ENCODE results near the gene GDPD1.
"Not testable (repeated sequence)": the region's sequence is repeated elsewhere in the genome, so short reads cannot be mapped to it uniquely, and the experiment has no call there.

GDPD1 gene

DNA sequence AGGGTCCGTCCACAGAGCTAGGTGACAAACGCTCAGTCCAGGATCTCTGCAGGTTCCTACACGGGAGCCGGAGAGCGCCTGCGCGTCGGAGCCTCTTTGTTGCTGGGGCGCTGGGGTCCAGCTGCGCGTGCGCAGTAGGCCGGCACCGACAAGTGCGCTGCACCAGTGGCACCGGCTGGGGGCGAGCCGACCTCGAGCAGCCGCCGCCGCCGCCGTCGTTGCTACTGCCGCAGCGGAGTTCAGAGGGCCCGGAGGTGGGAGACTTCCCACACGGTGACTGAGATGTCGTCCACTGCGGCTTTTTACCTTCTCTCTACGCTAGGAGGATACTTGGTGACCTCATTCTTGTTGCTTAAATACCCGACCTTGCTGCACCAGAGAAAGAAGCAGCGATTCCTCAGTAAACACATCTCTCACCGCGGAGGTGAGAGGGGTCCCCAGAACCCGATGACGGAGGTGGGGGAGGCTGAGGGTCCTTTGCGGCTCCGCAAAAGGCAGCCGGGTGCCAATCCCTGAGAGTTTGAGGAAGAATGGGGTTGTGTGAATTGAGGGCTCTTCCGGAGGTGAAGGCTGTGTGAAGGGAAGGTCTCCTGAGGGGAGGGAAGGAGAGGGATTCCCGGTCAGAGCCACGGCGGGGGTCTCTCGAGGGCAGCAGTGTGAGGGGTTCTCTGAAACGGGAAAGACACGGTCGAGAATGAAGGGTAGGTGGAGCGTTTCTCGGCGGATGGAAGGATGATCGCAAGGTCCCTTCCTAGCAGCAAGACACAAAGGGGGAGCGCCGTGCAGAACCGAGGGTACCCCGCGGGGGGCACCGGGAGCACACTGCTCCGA is at the start of gene GDPD1:
Gene GDPD1, plus strand, starts transcription at position 184 of the 831 bp plus-strand sequence. Its CDS starts 99 bp downstream, at position 283.
- DNase-seq = peak; percentile 85

- DNase-seq = no peak
Observed at GRCh38 chr17:59172436-59173004, 47.8 kb upstream of the GDPD1 start.

DNA sequence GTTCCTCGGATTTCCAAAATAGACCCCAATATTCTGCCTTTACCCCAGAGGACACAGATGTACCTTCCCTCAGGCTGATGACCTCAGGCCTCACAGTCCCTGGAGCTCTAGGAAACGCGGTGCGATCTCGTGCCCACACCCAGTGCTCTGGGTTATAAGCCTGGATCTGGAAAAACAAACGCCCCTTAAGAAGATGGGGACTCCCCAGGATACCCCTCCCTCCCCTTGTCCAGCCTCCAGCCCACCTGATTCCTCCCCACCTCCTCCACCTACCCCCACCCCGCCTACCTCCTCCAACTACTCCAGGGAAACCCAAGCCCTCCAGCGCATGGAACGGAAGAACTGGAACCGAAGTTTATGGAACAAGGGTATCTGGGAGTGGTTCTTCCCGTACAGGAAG is 45.6 kb upstream of the GDPD1 start:
- DNase-seq = no peak

DNA sequence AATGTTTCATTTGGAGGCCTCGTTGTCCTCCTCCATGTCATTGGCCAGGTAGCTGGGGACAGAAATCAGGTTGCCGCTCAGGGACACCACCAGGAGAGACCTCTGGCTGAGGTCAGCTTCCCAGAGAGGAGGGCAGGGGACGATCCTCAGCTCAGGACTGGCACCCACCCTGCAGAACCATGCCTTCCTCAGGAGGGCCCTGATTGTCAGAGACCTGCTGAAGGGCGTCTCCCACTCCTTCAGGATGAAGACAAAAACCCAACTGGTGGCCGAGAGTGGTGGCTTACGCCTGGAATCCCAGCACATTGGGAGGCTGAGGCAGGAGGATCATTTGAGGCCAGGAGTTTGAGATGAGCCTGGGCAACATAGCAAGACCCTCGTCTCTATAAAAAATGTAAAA is 45.2 kb upstream of the GDPD1 start:
- DNase-seq = no peak

DNA sequence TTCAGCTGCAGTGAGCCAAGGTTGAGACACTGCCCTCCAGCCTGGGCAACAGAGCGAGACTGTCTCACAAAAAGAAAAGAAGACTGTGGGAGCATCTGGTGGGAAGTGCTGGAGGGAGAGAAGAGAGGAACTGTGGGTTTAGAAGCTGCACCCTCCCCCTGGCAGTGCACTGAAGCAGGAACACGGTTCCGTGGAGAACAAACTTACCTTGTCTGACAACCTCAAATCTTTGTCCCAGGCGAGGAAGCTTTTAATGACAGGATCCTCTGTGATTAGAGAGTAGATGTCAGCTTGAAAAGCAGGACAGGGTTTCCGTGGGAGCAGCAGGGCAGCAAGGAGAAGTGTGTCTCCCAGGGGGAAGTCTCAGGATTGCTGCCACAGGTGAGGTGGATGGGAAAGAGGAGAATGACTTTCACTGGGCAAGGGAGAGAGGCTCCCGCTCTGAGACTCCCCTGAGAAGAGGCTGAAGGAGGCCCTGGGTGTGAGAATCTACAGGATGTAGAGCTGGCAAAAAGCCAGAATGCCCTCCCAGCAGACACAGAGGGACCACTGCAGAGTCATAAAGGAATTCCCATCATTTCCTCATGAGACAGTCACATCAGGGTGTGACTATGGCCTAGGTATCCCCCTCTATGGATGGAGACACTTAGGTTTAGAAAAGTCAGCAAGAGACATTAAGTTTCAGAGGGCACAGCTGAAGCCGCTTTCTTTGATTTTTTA is 41.9 kb upstream of the GDPD1 start:
- no peak for DNase-seq

- DNase-seq = not testable (repeated sequence)
Observed at GRCh38 chr17:59179601-59180000, 40.7 kb upstream of the GDPD1 start.

- no peak for DNase-seq
Observed at GRCh38 chr17:59180626-59181025, 39.7 kb upstream of the GDPD1 start.

DNA sequence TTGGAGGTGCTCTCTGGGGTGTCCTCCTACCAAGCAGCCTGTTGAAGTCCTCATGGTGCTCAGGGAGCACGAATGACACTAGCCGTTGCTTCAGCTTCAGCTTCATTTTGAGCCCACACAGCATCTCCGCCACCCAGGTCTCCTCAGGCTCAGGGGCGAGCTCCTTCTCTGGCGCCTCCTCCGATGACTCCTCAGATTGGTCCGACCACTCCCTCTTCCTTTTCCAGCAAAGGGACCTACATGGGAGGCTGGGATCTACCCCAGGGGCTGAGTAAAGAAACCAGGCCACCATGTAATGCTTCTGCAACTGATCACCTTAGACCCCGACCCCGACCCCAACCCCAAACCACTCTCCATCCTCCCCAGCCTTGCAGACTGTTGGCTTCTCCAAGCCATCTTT is 38.8 kb upstream of the GDPD1 start:
- DNase-seq = no peak

DNA sequence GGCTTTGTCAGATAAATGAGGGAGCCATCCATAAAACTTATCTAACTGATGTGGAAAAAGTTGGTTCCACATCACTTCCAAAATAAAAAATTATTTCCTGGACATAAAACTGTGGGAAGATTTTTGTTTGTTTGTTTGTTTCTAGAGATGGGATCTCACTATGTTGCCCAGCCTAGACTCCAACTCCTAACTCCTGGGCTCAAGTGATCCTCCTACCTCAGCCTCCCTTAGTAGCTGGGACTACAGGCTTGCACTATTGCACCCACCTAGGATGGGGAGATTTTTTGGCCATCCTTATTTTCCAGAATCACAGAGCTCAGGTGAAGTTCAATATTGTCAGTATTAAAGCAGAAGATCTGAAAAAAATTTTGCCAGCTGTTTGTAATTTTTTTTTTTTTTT is 34.3 kb upstream of the GDPD1 start:
- DNase-seq = no peak

DNA sequence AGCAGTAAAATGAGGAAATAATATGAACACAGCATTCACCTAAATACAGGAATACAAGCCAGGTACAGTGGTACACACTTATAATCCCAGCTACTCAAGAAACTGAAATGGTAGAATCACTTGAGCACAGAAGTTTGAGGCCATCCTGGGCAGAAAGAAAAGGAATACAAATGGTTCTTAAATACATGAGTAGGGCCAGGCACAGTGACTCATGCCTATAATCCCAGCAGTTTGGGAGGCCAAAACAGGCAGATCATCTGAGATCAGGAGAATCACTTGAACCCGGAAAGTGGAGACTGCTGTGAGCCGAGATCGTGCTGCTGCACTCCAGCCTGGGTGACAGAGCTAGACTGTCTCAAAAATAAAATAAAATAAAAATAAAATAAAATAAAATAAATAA is 33.5 kb upstream of the GDPD1 start:
- no peak for DNase-seq

GRCh38 chr17:59190806-59191205 is 29.5 kb upstream of the GDPD1 start:
- DNase-seq = no peak

DNA sequence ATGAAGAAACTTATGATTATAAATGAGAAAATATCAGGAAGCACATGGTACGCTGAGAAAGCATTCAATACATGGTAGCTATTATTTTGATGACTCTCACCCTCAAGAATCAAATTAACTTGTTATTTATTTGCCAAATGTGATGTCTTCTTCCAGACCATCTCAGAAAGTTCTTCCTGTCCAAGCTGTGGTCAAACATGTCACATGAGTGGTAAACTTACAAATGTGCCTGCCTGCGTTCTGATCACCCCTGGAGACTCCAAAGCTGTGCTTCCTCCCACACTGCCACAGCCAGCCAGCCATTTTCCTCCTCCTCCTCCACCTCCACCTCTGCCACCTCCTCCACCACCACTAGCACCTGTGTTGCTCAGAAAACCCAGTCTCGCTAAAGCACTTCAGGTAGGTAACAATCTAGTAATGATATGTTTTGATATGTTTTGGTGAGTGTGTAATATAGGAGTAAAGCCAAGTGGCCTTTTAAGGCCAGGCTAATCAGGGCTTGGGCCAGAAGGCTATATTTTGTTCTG is 26.9 kb upstream of the GDPD1 start:
- no peak for DNase-seq

DNA sequence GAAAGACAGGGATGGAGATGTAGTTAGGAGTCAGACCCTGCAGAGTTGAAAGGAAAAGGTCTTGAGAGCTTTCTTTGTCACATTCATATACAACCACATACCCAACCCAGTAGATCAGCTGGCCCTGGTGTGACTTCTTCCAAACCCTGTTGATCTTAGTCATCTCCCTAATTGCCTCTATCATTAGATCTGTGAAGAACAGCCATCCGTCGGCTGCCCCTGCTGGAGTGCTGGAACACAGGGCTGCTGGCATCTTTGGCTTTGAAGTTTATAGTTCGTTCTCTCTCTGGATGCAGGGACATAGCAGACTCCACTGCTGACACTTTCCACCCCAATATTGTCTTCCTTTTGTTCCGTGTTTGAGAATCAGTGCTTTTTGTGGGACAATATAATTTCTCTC is 20.9 kb upstream of the GDPD1 start:
- no peak for DNase-seq

- no peak for DNase-seq
Observed at GRCh38 chr17:59202320-59202719, 18.0 kb upstream of the GDPD1 start.

DNA sequence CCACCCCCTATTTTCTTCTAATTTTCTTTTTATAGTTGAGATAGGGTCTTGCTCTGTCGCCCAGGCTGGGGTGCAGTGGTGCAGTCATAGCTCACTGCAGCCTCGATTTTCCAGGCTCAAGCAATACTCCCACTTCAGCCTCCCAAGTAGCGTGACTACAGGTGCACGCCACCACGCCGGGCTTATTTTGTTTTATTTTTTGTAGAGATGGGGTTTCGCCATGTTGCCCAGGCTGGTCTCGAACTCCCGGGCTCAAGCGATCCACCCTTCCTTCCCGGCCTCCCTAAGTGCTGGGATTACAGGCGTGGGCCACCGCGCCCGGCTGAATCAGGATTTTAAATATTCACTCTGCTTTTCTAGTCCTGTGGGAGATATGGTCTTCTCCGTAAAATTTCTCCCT is 941 bp upstream of the GDPD1 start:
- DNase-seq = no peak

- no peak for DNase-seq
Observed at GRCh38 chr17:59219992-59220327, 351 bp upstream of the GDPD1 start.

- no peak for DNase-seq
Observed at GRCh38 chr17:59221159-59221847, 992 bp downstream of the GDPD1 start.

- no peak for DNase-seq
Observed at GRCh38 chr17:59223813-59224212, 3.5 kb downstream of the GDPD1 start.

- DNase-seq = not testable (repeated sequence)
Observed at GRCh38 chr17:59228588-59228987, 8.3 kb downstream of the GDPD1 start.

- DNase-seq = no peak
Observed at GRCh38 chr17:59230764-59231163, 10.5 kb downstream of the GDPD1 start.

DNA sequence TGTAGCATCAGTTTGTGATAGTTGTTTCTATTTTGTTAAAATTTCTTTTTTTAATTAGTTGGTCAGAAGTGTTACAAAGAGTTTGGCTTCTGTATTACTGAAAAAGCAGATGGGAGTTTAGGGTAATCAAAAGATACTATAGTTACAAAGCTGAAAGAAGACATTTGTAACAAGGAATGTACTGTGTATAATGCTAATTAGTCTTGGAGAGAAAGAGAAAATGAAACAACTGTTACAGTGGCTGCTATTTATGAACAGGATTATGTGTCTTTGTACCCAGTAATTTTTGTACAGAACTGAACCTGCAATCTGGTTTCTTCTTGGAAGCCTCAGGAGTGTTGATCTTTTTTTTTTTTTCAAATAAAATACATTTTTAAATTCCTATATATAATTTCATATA is 14.3 kb downstream of the GDPD1 start:
- DNase-seq = no peak

GRCh38 chr17:59238906-59239305 is 18.6 kb downstream of the GDPD1 start:
- no peak for DNase-seq

DNA sequence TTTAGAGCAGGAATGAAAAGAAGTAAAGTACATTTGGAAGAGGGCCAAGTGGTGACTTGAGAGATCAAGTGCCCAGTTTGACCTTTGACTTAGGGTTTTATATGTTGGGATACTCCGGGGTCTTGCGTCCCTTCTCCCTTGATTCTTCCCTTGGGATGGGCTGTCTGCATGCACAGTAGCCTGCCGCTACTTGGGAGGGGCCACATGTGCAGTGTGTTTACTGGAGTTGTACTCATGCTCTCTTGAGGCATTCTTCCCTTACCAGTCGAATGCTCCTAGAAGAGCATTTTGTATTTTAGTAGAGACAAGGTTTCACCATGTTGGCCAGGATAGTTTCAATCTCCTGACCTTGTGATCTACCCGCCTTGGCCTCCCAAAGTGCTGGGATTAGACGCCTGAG is 23.8 kb downstream of the GDPD1 start:
- no peak for DNase-seq
